Suppressor macrophage (primary cell): Measurements from ENCODE around the gene OR8G5.

Experiments used
- DNase-seq, 4 experiments: peaks; one replicate each; pipeline ENCODE4 v3.0.0-alpha.2; 2020 to 2022

The OR8G5 gene

GRCh38 chr11:124294687-124295086 lies 38.5 kb downstream of the OR8G5 start:
- DNase-seq: peak; percentile 41 to 83 (median 64)

- DNase-seq: no peak
These were observed 39.8 kb downstream of the OR8G5 start for GRCh38 chr11:124296016-124296415.

DNA sequence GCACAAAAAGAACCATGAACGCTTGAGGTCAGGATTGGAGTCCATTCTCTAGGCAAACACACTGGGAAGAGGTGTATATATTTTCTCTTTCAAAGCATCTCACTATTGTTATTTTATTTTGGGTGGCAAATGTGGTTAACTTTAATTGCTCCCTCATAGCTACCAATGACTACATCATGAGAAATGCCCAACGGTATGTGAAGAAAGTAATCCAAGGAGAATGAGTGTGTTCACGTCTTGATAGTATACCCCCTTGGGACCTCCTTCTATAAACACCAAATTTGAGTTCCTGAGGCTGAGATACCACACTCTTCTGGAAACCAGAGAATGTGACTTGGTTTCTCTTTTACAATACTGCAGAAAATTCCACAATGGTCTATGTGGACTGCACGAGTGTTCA lies 41.7 kb downstream of the OR8G5 start:
- DNase-seq: no peak

DNA sequence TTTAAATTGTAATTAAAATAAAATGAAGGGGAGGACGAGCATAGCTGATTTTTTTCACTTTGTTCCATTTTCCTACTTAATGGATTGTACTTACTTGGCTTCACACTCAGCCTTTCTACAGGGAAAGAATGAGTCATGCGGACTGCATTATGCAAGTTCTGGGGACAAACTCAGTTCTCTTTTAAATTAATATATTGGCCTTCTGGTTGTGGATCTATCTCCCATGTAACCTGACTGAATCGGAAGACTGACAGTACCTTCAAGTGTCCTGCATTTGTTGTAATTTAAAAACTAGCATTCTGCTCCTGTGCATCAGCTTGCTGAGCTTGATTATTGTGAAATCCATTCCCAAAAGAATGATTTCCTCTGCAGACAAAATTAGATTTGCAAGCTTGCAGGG lies 45.4 kb downstream of the OR8G5 start:
- DNase-seq: peak in 3 of 4 experiments; percentile 14 to 68 (median 57)

DNA sequence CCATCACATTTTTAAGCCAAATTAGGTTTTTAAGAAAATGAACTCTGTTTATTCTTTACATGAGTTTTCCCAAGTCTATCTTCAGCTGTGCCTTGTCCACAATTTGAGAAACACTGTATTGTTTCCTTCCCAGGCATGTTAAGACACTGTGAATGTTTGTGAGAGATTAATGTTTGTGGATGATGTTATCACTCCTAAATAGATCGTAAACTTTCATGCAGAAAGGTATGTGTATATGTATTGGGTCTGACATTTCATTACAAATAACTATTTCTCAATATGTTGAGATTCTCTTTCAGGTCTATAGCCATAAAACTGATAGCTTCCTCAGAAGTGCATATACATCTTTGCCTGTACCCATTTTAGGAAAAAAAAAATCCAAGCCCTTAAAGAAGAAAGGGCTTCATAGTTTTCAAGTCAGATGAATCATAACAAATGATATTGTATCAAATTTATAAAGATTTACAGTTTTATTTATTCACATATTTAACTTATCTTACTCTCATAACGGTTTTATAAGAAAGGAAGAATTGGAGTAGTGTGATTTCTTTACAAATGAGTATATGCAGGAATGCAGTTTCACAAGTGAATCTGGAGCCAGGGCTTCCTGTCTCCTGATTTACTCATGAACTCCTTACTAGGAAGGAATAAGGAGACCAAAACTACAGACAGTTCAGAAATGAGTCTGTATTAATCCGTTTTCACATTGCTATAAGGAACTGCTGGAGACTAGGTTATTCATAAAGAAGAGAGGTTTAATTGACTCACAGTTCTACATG lies 46.4 kb downstream of the OR8G5 start:
- no peak for DNase-seq

DNA sequence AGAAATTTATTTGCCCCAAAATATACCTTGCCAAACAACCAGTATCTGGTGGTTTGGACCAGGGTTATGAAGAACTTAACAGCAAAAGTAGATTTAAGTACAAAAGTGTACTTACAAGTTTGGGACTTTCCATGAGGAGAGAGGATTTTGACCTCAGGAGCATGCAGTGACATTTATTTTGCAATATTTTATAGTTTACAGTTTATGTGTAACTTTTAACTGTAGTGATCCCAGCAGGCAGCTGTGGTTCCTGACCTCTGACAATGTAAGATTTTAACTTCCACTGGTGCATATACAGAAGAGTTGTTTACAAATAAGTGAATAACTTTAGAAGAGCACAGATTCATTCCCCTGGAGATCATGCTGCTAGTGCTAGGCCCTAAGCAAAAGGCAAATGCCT lies 50.9 kb downstream of the OR8G5 start:
- DNase-seq: no peak

- DNase-seq: no peak
These were observed 54.5 kb downstream of the OR8G5 start for GRCh38 chr11:124310721-124311120.

DNA sequence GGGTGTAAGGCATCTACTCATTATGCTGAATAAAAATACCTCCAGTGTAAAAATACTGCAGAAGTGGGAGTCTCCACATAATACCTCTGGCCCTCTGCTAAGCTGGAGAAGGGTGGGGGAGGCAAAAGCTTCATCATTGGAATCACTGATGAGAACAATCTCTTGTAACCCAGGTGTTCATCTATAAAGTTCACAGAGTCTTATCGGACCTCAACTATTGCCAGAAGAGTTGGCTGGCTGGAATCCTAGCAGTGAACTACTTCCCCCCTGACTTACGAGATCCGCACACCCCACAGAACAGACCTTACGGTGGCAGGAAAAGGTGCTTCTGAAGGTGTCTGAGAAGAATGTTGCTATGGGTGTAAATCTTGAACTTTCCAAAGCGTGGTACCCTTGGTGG lies 55.1 kb downstream of the OR8G5 start:
- DNase-seq: no peak

GRCh38 chr11:124311670-124312069 lies 55.5 kb downstream of the OR8G5 start:
- no peak for DNase-seq

DNA sequence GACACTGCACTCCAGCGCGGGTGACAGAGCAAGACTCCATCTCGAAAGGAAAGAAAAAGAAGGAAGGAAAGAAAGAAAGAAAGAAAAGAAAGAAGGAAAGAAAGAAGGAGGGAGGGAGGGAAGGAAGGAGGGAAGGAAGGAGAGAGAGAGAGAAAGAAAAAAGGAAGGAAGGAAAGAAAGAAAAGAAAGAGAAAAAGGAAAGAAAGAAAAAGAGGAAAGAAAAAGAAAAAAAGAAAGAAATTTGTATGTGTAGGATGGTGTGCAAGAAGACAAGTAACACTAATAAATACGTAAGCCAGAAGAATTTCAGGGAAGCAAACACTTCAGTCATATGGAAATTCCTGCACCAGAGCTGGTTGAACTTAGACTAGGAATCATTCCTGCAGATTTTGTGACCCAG lies 57.0 kb downstream of the OR8G5 start:
- no peak for DNase-seq

DNA sequence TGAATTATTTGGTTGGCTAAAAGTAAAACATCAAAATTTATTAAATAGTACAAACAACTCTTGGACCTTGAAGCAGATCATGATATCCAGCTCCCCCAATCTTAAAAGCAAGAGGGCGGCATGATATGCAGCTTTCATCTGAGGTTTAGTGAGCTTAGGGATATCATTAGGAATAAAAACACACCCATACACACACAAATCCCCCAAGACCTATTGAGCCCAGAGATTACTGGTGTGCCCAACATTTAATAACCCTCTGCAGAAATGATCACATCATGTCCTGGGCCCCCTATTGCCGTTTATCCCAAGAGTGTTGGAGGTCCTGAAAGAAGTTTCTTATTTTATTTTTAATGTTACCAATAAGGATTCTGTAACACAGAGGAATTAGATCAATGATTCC lies 57.7 kb downstream of the OR8G5 start, which contains the start of gene OR8D1:
TSS of gene OR8D1 (minus strand) at position 101 of the 400 bp plus-strand sequence. CDS start 3,183 bp downstream, outside the sequence.
- DNase-seq: no peak

GRCh38 chr11:124315052-124315451 lies 58.9 kb downstream of the OR8G5 start:
- DNase-seq: peak; percentile 17 to 70 (median 32)
